Effector memory CD4-positive, alpha-beta T cell (primary cell): ENCODE data around the gene SPPL2B.

ENCODE experiments used
- DNase-seq, 3 donors: peaks; one replicate each; pipeline ENCODE4 v3.0.0-alpha.2; 2020
- H3K27ac ChIP-seq: 2 replicates; pipeline ENCODE4 v1.7.0; 2013; ENCODE audit warnings: mild to moderate bottlenecking, low read length, moderate library complexity; ENCODE audit not compliant: insufficient read depth, poor library complexity, severe bottlenecking
- H3K27me3 ChIP-seq: replicated peaks from 2 replicates; pipeline ENCODE4 v1.7.0; 2013; ENCODE audit warnings: mild to moderate bottlenecking, low read length; ENCODE audit not compliant: insufficient read depth, control insufficient read depth, poor library complexity, severe bottlenecking
- H3K36me3 ChIP-seq: 2 replicates; pipeline ENCODE4 v1.7.0; 2013; ENCODE audit warnings: mild to moderate bottlenecking, low read length, moderate library complexity; ENCODE audit not compliant: control insufficient read depth, insufficient read depth
- H3K4me1 ChIP-seq: 2 replicates; pipeline ENCODE4 v1.7.0; 2013; ENCODE audit warnings: low read length, mild to moderate bottlenecking; ENCODE audit not compliant: control insufficient read depth, insufficient read depth, poor library complexity, severe bottlenecking
- H3K4me3 ChIP-seq: 2 replicates; pipeline ENCODE4 v1.7.0; 2013; ENCODE audit warnings: low read length, low read depth, mild to moderate bottlenecking; ENCODE audit not compliant: insufficient read depth, poor library complexity, severe bottlenecking
- H3K9me3 ChIP-seq: 2 replicates; pipeline ENCODE4 v1.7.0; 2013; ENCODE audit warnings: mild to moderate bottlenecking, low read length, moderate library complexity; ENCODE audit not compliant: control insufficient read depth

The SPPL2B gene

DNA sequence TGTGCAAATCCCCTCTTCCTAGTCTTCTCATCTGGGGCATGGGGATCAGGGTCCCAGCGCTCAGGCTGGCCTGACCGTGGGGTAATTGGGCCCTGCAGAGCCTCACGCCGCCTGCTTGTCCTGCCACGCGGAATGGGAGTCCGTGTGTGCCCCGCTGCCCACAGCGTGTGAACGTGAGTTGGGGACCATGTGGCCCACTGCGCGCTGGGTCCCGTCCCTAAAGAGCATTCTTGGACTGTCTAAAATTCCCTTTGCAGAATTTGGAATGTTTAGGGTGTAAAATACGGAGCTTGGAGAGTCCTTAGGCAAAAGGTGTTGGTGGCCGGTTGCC is 34.5 kb downstream of the SPPL2B start:
- no peaks in the 10 kb centered on the region for H3K36me3 ChIP-seq
- no peaks in the 10 kb centered on the region for H3K4me1 ChIP-seq
- no peaks in the 10 kb centered on the region for H3K9me3 ChIP-seq
- no peak overlapping the region for H3K4me3 ChIP-seq
- no peak for DNase-seq
- no peak overlapping the region for H3K27ac ChIP-seq
- no peaks in the 10 kb centered on the region for H3K27me3 ChIP-seq

DNA sequence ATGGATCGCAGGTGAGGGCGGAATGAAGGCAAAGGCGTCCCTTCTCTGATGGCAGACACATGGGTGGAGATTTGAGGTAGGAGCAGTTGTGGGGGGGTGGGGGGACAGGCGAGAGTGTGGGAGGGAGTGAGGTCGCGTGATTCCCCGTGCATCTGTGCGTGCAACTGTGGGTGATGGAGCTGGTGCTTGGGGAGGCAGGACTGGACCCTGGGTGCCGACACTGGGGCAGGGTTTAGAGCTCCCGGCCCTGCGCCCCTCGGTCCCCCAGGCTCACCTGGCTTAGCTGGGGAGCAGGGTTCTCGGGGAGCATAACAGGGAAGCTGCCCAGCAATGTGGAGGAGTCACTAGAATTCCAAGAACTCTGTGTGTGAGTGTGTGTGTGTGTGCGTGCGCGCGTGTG is 34.9 kb downstream of the SPPL2B start:
- Histone ChIP-seq H3K4me3 (no peak overlapping the region), H3K36me3 (no peaks in the 10 kb centered on the region), H3K9me3 (no peaks in the 10 kb centered on the region), H3K27me3 (no peaks in the 10 kb centered on the region), H3K27ac (no peak overlapping the region), H3K4me1 (no peaks in the 10 kb centered on the region)
- no peak for DNase-seq

- Histone ChIP-seq H3K27ac (no peak overlapping the region), H3K4me1 (no peaks in the 10 kb centered on the region), H3K27me3 (no peaks in the 10 kb centered on the region), H3K36me3 (no peaks in the 10 kb centered on the region), H3K4me3 (no peak overlapping the region), H3K9me3 (no peaks in the 10 kb centered on the region)
- no peak for DNase-seq
Measured at GRCh38 chr19:2365201-2365970, 36.9 kb downstream of the SPPL2B start.

DNA sequence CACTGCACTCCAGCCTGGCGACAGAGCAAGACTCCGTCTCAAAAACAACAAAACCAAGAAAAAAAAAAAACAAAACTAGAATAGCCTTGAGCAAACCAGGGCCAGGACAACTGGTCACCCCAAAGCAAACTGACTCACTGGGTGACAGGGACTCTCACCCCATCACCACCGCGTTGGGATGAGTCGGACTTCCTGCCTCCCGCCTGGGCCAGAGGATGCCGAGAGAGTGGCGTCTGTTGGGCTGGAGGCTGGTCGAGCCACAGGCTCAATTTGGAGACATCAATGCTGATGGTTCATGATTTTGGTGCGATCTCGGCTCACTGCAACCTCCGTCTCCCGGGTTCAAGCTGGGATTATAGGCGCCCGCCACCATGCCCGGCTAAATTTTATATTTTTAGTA is 43.2 kb downstream of the SPPL2B start:
- no peak overlapping the region for H3K27ac ChIP-seq
- no peaks in the 10 kb centered on the region for H3K36me3 ChIP-seq
- H3K4me1 ChIP-seq = no peaks in the 10 kb centered on the region
- H3K27me3 ChIP-seq = no peaks in the 10 kb centered on the region
- no peaks in the 10 kb centered on the region for H3K9me3 ChIP-seq
- no peak overlapping the region for H3K4me3 ChIP-seq
- DNase-seq = no peak

GRCh38 chr19:2372076-2372612 is 43.7 kb downstream of the SPPL2B start:
- no peaks in the 10 kb centered on the region for H3K9me3 ChIP-seq
- DNase-seq = no peak
- no peak overlapping the region for H3K4me3 ChIP-seq
- no peaks in the 10 kb centered on the region for H3K4me1 ChIP-seq
- no peaks in the 10 kb centered on the region for H3K36me3 ChIP-seq
- H3K27ac ChIP-seq = no peak overlapping the region
- no peaks in the 10 kb centered on the region for H3K27me3 ChIP-seq

DNA sequence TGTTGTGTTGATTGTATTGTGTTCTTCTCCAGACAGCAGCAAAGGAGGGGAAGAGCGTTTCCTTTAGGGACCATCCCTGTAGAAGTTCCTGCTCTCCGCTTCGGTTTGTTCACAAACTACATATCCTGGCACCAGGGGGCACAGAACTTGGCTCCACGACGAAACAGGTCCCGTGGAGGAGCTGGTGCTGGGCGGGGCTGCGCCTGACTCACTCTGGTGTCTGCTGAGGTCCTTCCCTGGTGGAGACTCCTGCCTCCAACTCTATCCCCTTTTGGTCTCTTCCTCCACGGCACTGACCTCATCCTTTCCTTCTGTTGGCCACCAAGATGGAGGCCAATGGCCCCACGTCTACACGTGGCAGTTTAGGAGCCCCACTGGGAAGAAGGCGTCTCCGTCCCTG is 46.3 kb downstream of the SPPL2B start:
- H3K27me3 ChIP-seq = no peaks in the 10 kb centered on the region
- H3K4me3 ChIP-seq = no peak overlapping the region
- peaks cover 3% of the 10 kb centered on the region for H3K9me3 ChIP-seq
- H3K27ac ChIP-seq = no peak overlapping the region
- H3K36me3 ChIP-seq = no peaks in the 10 kb centered on the region
- DNase-seq = no peak
- no peaks in the 10 kb centered on the region for H3K4me1 ChIP-seq

DNA sequence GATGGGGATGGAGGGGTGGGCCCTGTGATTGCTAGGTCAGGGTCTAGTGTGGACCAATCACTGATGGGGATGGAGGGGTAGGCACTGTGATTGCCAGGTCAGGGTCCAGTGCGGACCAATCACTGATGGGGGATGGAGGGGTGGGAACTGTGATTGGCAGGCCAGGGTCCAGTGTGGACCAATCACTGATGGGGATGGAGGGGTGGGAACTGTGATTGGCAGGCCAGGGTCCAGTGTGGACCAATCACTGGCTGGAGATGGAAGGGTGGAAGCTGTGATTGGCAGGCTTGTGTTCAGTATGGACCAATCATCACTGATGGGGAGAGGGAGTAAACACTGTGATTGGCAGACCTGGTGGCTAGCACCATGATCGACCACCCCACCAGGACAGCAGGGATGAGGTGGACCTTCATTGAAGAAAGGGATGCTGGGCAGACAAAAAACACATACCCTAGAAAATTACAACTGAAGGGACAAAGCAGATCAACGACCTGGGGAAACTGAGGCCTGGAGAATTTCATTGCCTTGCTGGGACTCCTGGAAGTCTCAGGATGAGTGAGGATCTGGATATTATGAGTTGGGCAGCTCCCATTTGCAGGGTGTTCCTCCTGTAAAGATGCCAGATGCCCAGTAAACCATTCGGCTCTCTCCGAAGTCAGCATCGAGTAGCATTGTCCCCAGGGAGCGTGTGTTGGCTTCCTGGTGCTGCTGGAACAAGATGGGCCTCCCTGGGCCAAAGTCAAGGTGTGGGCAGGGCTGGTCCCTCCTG is 47.1 kb downstream of the SPPL2B start:
- H3K27ac ChIP-seq = no peak overlapping the region
- H3K9me3 ChIP-seq = peaks cover 3% of the 10 kb centered on the region
- H3K27me3 ChIP-seq = no peaks in the 10 kb centered on the region
- no peak overlapping the region for H3K4me3 ChIP-seq
- H3K4me1 ChIP-seq = no peaks in the 10 kb centered on the region
- H3K36me3 ChIP-seq = no peaks in the 10 kb centered on the region
- DNase-seq = no peak

GRCh38 chr19:2376784-2377519 is 48.5 kb downstream of the SPPL2B start:
- Histone ChIP-seq H3K4me1 (no peaks in the 10 kb centered on the region), H3K4me3 (no peak overlapping the region), H3K9me3 (peaks cover 3% of the 10 kb centered on the region), H3K27ac (no peak overlapping the region), H3K36me3 (no peaks in the 10 kb centered on the region), H3K27me3 (no peaks in the 10 kb centered on the region)
- DNase-seq = no peak

- DNase-seq = no peak
- no peak overlapping the region for H3K27ac ChIP-seq
- H3K36me3 ChIP-seq = no peaks in the 10 kb centered on the region
- H3K4me3 ChIP-seq = no peak overlapping the region
- H3K9me3 ChIP-seq = peaks cover 3% of the 10 kb centered on the region
- no peaks in the 10 kb centered on the region for H3K4me1 ChIP-seq
- no peaks in the 10 kb centered on the region for H3K27me3 ChIP-seq
Measured at GRCh38 chr19:2380567-2380966, 52.1 kb downstream of the SPPL2B start.
